GM12891 (cell line): Measurements from ENCODE around the gene BRD3OS.

Experiments
- PAX5 ChIP-seq: IDR thresholded peaks from 2 replicates; pipeline ENCODE4 v1.6.1; 2011; ENCODE audit warnings: low read length, moderate library complexity, mild to moderate bottlenecking; ENCODE audit not compliant: insufficient read depth, severe bottlenecking
- POLR2A ChIP-seq: IDR thresholded peaks from 2 replicates; pipeline ENCODE4 v1.6.1; 2011; ENCODE audit warnings: low read depth, low read length, control low read depth
- POLR2AphosphoS5 ChIP-seq: IDR thresholded peaks from 2 replicates; pipeline ENCODE4 v1.6.1; 2011; ENCODE audit warnings: low read depth, low read length, control low read depth
- POU2F2 ChIP-seq: IDR thresholded peaks from 2 replicates; pipeline ENCODE4 v1.6.1; 2011; ENCODE audit warnings: low read depth, mild to moderate bottlenecking, control low read depth, low read length, moderate library complexity
- TAF1 ChIP-seq: IDR thresholded peaks from 2 replicates; pipeline ENCODE4 v1.6.1; 2011; ENCODE audit warnings: low read depth, low read length, control low read depth

GRCh38 chr9:134030821-134031470 is 5.7 kb downstream of the BRD3OS start:
- TF ChIP-seq POLR2AphosphoS5 = no peak
- no peak for TF ChIP-seq POLR2A
- no peak for TF ChIP-seq TAF1
- no peak for TF ChIP-seq PAX5
- no peak for TF ChIP-seq POU2F2
